ENCODE data around the gene PRR33. TPM values are rescaled to one million over a fixed set of nuclear protein-coding genes. Genes with fewer than 3 reads are reported as not detected.
A peak's percentile ranks its signal among the peaks of the same experiment; 100 is the strongest.

PRR33 gene
- total RNA-seq, 1 experiment from 2014 or later = not detected

DNA sequence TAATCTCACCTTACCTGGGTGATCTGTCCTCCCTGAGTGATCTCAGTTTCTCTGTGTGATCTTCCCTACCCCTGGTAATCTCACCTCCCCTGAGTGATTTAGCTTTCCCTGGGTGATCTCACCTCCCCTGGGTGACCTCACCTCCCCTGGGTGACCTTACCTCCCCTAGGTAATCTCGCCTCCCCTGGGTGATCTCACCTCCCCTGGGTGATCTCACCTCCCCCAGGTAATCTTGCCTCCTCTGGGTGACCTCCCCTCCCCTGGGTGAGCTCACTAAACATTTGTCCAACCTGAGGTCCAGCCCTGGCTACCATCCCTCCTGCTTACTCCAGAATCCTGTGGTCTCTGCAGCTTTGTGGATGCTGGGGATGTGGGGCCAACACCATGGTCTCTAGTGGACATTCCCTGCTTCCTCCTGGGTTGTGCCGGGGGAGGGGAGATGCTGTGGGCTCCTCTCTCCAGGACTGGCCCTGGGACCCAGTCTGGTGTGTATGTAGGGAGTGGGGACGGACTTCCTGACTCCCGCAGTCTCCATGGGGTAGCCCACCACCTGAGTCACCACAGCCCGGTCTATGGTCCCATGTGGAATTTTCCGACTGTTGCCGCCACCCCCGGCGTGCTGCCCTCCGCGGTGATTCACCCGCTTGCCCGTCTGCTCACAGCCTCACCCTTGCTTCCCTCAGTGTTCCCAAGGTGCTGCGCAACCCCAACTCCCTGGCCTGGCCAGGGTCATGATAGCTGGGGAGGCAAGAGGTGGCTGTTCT lies 28.9 kb downstream of the PRR33 start:
- peak; percentile 82 for DNase-seq (ENCODE audit: low spot score)

- DNase-seq (ENCODE audit: low spot score) = no peak
Observed at GRCh38 chr11:1861435-1862411, 30.0 kb downstream of the PRR33 start.

- no peak for DNase-seq (ENCODE audit: low spot score)
Observed at GRCh38 chr11:1860108-1860507, 31.6 kb downstream of the PRR33 start.

- DNase-seq (ENCODE audit: low spot score) = no peak
Observed at GRCh38 chr11:1859004-1859403, 32.7 kb downstream of the PRR33 start.

DNA sequence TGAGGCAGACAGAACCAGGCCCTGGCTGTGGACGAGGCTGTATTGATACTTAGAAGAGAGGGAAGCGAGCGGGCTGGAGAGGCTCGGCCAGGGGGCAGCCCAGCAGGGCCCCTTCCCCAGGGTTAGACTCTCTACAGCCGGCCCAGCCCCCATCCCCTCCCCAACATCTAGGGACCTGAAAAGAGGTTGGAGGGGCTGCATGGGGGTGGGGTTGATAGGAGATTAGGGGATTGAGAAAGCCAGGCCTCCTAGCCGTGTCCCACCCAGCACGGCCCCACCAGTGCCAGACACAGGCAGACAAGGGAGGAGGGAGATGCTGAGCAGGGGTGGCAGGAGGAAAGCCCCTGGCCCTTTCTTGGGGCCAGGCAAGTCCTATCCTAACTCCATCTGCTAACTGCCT lies 33.1 kb downstream of the PRR33 start:
- no peak for DNase-seq (ENCODE audit: low spot score)

- DNase-seq (ENCODE audit: low spot score) = no peak
Observed at GRCh38 chr11:1858154-1858553, 33.5 kb downstream of the PRR33 start.

GRCh38 chr11:1857064-1857463 lies 34.6 kb downstream of the PRR33 start:
- no peak for DNase-seq (ENCODE audit: low spot score)

DNA sequence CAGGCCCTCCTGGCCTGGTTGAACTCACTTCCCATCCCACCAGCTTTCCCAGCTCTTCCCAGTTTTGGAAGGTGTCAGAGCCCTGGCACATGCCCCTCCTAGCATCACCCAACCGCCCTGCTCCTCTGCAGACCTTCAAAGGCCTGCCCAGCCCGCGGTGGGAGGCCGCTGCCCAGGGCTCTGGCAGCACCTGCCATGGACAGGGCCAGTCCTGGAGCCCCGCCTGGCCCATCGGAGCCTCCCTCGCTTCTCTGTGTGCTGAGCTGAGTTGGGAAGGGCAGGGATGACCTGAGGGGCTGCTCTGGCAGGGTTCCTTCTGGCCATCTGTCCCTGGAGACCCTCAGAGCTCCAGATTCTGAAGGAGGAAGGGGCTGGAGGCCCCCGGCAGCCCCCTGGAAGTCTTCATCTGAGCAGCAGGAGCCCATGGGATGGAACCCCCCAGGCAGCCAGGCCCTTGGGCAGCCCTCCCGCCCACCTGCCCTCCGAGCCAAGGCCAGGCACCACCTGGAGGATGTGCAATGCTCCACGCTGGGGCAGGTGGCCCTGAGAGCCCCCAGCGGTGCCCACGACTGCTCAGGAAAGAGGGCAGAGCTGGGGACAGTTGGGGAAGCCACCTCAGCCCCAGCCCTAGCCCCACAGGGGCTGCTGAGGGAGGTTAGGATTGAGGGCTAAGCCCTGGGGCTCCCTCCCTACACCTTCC lies 35.2 kb downstream of the PRR33 start:
- no peak for DNase-seq (ENCODE audit: low spot score)

GRCh38 chr11:1855886-1856265 lies 35.8 kb downstream of the PRR33 start:
- DNase-seq (ENCODE audit: low spot score) = no peak

GRCh38 chr11:1854949-1855885 lies 36.5 kb downstream of the PRR33 start:
- no peak for DNase-seq (ENCODE audit: low spot score)

DNA sequence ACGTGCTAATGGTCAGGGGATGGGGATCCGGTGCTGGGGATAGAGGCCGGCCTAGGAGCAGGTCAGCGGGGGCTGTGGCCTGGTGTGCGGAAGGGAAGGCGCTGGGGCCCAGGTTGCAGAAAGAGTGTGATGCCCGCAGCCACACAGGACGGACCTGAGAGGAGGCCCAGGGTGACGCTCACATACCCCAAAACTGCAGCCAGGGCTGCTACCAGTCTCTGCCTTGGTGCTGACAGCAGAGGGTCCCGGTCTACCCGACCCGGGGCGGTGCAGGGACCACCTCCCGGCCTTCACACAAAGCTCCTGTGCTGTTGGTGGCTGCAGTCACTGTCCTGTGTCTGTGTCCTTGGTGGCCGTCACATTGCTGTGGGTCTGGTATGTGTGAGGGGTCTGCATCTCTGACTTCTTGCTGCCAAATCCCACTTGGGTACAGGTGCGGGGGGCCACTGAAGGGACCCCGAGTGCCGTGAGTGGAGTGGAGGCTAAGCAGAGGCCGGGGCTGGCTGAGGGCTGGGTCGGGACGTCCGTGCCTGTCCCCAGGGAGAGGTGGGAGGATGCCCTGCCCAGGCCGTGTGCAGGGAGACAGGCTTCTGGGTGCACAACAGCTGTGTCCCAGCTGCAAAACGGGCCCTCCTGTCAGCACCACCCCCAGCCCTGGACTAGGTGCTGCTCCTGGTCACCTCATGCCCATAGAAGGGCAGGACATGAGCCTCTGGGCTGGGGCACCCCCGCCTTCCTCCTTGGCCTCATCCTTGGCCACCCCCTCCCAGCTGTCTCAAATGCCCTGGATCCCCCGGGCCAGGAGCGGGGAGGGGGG lies 37.4 kb downstream of the PRR33 start:
- no peak for DNase-seq (ENCODE audit: low spot score)

- no peak for DNase-seq (ENCODE audit: low spot score)
Observed at GRCh38 chr11:1853376-1854131, 38.1 kb downstream of the PRR33 start.

- no peak for DNase-seq (ENCODE audit: low spot score)
Observed at GRCh38 chr11:1852877-1853276, 38.8 kb downstream of the PRR33 start, which contains the start of gene LSP1. Gene LSP1, plus strand, starts transcription at chr11:1853084. Its CDS starts 61 bp downstream, at chr11:1853145.

DNA sequence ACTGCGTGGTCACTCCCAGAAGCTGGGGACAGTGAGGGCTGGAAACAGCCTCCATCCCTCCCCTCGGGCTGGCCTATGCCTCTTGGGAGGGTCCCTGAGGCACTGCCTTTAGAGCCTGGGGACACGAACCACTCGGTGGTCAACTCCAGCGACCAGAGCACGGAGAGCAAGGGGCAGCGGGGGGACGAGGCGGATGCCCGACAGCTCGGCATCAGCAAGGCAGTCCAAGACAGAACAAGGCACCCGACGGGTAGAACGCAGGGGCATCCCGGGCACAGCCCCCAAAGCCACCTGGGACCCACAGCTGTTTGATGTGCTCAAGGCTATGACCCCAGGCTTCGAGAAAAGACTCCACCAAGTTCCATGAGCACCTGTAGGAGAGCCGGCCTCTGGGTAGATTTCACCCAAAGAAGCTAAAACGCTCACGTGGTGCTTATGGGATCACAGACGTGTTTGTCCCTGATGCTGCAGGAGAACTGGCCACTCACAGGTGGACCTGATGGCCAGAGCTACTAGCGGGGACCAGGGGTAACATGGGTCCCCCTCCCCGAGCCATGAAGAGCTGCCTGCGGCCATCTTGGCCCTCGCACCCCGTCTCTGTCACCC lies 39.3 kb downstream of the PRR33 start:
- no peak for DNase-seq (ENCODE audit: low spot score)

- no peak for DNase-seq (ENCODE audit: low spot score)
Observed at GRCh38 chr11:1851468-1852180, 40.1 kb downstream of the PRR33 start.

DNA sequence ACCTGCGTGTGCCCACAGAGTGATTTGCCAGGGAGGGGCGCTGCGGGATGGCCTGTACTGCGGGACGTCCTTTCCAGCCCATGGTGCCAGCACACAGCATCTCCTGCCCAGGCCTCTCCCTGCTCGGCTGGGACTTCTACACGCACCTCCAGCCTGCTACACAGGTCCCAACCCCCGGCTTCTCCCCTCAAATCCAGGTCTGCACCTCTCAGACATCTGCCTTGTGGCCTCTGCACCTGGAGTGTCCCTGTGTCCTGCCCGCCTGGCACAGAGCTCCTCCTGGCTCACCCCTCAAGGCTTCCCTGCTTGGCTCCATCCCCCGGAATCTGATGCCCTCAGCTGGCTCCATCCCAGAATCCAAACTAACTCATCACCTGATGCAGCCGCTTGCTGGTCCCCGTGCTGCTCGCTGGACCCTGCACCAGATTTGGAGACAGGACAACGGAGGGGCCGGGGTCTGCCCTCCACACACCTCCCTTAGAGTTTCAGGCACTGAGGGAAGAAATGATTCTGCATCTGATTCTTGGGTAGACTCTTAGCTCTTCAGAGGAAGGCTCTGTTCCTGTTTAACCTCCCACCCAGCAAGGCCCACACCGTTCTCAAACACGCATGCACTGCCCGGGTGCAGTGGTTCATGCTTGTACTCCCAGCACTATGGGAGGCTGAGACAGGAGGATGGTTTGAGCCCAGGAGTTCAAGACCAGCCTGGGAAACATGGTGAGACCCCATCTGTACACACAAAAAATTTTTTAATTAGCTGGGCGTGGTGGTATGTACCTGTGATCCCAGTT lies 42.9 kb downstream of the PRR33 start:
- DNase-seq (ENCODE audit: low spot score) = no peak

DNA sequence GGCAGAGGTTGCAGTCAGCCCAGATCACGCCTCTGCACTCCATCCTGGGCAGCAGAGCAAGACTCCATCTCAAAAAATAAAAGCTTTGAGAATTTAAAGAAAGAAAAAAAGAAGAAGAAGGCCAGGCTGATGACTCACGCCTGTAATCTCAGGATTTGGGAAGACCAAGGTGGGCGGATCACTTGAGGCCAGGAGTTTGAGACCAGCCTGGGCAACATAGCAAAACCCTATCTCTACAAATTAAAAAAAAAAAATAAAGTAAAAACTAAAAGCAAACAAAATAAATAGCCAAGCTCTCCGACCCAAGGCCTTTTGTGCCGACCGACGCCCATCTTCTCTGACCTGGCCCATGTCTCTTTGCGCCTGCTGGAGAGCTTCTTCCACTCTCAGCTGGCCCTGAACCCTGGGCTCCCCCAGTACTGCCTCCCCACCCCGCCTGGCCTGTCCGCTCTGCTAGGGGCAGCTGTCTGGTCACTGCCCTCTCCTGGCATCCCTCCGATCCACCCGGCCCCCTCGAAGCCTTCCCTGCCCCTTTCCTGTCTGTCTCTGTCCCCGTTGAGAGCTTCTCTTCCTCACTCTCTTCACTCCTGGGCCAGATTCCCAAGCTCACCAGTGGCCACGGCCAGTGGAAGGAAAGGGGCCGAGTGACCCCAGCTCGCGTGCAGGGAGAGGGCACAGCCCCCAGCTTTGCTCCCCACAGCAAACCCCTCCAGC lies 43.6 kb downstream of the PRR33 start:
- no peak for DNase-seq (ENCODE audit: low spot score)

All from A172 (cell line).